GM21723 (cell line): Measurements from ENCODE around the gene PMEPA1.
"Not testable (repeated sequence)": the region's sequence is repeated elsewhere in the genome, so short reads cannot be mapped to it uniquely, and the experiment has no call there.

Experiments used
- ATAC-seq: cut with Tn5 transposase; IDR thresholded peaks from one replicate; pipeline ENCODE4 v1.9.1; 2021; ENCODE audit warnings: mild to moderate bottlenecking, moderate library complexity; ENCODE audit not compliant: unreplicated experiment

PMEPA1 gene

GRCh38 chr20:57654363-57654997 is 55.3 kb downstream of the PMEPA1 start:
- peak; percentile 70 for ATAC-seq

- ATAC-seq = no peak
Measured at GRCh38 chr20:57653910-57654309, 55.9 kb downstream of the PMEPA1 start.

GRCh38 chr20:57653546-57653900 is 56.3 kb downstream of the PMEPA1 start:
- no peak for ATAC-seq

DNA sequence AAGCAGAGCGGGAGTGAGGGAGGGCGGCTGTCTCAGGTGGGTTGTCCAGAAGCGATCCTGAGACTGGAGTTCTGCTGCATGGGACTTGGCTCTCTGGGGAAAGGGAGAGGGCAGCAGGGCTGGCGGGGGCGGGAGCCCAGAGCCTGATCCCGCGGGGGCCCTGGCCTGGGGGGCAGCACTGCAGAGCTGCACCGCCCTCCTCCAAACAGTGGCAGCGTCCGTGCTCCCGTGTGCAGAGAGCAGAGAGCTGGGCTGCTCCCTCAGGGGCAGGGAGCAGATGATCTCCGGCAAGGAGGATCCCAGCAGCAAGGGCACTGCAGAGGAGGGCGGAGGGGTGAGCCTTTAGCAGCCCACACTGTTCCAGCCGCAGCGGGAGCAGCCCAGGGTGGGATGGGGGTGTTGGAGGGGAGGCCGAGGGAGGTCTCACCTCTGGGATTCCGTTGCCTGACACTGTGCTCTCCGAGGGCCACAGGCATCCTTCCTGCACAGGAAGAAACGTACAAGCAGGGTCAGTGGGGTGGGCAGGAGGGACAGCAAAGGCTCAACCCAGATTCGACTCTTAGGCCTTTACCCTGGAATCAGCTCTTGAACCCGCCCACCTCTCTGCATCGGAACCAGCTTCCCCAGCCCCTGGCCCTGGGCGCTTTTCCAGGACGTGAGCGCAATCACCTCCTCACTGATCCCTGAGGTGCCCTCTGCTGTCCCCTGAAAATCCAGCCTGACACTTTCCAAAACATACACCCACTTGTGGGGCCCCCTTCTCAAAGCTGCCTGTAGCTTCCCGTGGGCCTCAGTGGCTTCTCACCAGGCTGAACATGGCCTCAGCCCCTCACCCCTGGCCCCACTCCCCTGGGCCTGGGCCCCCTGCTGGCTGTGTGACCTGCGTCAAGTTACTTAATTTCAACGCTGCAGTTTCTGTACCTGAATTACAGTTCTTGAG is 56.9 kb downstream of the PMEPA1 start:
- ATAC-seq = no peak

DNA sequence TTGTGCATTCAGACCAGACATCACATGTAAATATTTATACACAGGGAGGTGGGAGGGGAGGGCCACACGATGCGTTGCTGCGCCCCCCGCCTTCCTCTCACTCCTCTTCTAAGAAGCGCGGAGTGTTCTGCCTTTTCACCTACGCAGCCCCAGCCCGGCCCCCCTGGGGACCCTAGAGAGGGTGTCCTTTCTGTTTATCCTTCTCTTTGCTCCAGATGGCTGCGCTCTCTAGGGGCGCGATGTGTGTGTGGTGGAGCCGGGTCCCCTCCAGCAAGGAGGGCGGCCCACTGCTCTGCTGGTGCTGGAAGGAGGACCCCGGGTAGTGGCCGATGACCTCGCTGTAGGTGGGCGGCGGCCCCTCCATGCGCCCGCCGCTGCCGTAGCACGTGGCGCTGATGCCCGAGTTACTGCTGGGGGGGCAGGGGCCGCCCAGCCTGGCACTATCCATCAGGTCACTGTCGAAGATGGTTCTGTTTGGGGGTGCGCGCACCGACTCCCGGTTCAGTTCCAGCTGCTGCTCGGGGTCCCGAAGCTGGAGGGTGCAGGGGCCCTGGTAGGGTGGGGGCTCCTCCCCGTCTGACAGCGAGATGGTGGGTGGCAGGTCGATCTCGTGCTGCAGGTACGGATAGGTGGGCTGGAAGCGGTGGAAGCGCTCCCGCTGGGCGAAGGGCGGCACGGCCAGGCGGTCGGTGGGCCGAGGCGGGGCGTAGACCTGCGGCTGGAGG is 57.8 kb downstream of the PMEPA1 start:
- ATAC-seq = no peak

- ATAC-seq = no peak
Measured at GRCh38 chr20:57650756-57651483, 58.9 kb downstream of the PMEPA1 start.

- no peak for ATAC-seq
Measured at GRCh38 chr20:57650266-57650665, 59.5 kb downstream of the PMEPA1 start.

- ATAC-seq = no peak
Measured at GRCh38 chr20:57649617-57650015, 60.2 kb downstream of the PMEPA1 start.

DNA sequence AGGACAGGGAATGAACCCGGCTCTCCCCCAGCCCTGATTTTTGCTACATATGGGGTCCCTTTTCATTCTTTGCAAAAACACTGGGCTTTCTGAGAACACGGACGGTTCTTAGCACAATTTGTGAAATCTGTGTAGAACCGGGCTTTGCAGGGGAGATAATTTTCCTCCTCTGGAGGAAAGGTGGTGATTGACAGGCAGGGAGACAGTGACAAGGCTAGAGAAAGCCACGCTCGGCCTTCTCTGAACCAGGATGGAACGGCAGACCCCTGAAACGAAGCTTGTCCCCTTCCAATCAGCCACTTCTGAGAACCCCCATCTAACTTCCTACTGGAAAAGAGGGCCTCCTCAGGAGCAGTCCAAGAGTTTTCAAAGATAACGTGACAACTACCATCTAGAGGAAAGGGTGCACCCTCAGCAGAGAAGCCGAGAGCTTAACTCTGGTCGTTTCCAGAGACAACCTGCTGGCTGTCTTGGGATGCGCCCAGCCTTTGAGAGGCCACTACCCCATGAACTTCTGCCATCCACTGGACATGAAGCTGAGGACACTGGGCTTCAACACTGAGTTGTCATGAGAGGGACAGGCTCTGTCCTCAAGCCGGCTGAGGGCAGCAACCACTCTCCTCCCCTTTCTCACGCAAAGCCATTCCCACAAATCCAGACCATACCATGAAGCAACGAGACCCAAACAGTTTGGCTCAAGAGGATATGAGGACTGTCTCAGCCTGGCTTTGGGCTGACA is 60.8 kb downstream of the PMEPA1 start:
- ATAC-seq = no peak

GRCh38 chr20:57647933-57648785 is 61.7 kb downstream of the PMEPA1 start:
- ATAC-seq = no peak

DNA sequence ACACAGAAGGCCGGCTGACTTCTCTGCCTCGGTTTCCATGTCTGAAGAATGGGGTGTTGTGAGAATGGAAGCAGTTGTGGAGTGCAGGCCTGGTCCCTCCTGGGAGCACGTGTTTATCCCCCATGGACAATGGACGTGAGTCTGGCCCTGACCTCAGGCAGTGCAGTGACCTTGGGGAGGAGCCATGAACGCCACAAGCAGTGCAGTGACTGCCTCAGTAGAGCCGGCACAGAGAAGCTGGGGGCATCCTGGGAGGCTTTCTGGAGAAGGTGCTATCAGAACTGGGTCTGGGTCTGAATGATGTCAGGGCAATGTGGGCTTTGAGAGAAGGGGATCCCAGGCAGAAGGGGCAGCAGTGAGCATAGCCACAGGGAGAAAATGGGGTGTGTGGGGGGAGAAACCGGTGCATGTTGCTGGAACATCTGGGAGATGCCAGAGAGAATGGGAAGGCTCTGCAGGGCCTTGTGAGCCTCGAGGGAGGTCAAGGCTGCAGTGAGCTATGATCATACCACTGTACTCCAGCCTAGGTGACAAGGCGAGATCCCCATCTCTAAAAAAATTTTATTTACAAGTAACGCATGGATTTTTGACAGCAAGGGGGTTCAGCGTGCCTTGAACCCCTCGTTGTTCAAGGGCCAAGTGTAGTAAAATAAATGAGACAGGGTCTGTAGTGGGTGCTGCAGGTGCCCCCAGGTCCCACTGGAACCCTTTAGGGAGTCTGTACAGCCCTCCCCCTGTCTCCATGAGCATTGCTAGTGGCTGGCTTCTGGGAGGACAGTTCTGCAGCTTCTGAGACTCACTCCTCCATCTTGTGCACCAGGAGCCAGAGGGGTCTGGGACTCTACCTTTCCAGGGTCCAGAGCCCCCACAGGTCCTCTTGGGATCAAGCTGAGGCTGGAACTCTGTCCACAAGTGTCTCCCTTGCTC is 62.5 kb downstream of the PMEPA1 start:
- ATAC-seq = no peak

- ATAC-seq = no peak
Measured at GRCh38 chr20:57638895-57639236, 70.9 kb downstream of the PMEPA1 start.

DNA sequence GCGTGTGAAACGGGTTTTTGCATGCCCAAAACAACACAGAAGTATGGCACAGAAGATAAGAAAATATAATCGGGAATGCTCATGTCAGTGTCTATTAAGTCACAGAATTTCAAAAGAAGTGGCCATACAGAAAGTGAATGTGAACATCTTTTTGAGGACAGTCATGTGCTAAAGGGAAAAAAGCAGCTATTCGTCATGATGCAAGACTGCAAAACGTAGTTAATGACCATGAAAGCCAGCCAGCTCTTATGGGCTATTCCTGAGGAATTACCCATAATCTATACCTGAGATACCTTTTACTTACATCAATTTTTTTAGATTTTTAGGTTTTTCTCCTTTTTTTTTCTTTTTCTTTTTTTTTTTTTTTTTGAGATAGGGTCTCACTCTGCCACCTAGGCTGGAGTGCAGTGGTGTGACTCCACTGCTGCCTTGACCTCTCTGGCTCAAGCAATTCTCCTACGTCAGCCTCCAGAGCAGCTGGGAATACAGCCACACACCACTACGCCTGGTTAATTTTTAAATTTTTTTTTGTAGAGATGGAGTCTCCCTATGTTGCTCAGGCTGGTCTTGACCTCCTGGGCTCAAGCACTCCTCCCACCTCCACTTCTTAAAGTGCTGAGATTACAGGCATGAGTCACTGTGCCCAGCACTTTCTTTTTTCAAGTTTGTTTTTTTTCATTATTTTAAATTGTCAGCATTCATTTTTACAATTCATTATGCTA is 71.5 kb downstream of the PMEPA1 start:
- no peak for ATAC-seq

DNA sequence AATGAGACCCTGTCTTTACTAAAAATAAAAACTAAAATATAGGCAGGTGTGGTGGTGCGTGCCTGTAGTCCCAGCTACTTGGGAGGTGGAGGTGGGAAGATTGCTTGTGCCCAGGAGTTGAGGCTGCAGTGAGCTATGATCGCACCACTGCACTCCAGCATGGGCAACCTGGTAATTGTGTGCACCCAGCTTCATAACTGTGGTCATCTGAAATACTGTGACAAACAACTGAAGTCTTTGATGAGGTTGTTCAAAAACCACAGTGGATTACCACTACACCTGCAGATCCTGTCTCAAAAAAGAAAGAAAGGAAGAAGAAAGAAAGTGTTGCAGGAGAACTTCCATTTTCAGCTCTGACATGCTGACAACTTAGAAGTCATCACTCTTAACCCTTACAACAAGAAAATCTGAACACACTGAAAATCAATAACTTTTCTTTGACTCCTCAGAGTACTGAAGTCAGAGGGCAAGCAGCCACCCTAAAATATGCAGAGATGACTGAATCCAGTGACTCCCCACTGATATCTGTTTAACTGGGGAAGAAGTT is 75.8 kb downstream of the PMEPA1 start:
- ATAC-seq = no peak

DNA sequence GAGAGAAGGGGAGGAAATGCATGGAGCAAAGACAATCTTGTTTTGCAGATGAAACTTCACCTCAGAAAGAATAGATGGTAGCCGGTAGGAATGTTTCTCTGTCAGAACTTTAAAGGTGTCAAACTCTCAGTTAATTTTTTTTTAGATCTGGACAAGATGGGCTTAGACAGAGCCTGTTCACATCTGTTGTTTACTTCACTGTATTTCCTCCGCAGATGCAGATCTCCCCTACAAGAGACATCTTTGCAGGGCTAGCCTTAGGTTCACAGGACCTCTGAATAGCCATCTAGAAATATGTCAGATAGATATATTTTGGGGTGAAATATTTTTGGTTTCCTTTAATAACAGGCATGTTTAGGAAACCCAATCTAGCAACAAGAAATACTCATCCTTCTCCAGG is 77.5 kb downstream of the PMEPA1 start:
- ATAC-seq = no peak

DNA sequence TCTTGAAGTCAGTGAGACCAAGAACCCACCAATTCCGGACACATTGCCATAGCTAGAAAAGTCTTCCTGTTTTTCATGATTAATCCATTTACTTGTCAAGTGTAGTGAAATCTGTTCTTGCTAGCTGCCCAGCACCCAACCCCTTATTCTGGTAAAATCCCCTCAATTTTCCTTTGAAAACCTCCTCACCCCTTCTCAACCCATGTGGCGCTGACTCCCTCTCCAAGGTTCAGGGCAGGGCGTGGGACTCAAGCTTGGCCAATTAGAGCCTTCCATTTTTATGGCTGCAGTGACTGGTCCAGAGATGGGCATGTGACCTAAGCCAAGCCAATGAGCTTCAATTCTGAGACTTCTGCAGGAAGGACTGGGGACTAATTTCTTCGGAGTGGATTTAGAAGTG is 79.8 kb downstream of the PMEPA1 start:
- ATAC-seq = no peak

DNA sequence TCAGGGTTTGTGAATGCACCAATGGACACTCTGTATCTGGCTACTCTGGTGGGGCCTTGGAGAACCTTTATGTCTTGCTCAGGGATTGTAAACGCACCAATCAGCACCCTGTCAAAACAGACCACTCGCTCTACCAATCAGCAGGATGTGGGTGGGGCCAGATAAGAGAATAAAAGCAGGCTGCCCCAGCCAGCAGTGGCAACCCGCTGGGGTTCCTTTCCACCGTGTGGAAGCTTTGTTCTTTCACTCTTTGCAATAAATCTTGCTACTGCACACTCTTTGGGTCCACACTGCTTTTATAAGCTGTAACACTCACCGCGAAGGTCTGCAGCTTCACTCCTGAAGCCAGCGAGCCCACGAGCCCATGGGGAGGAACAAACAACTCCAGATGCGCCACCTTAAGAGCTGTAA is 80.3 kb downstream of the PMEPA1 start:
- not testable (repeated sequence) for ATAC-seq

GRCh38 chr20:57628962-57629308 is 80.9 kb downstream of the PMEPA1 start:
- not testable (repeated sequence) for ATAC-seq
